ENCODE measurements around the gene INTS7. TPM values are rescaled to one million over a fixed set of nuclear protein-coding genes. Genes with fewer than 3 reads are reported as not detected.

The INTS7 gene
- polyA plus RNA-seq, 3 donors: 6.1 to 10.7 (median 7.6) TPM

GRCh38 chr1:212053993-212054392 lies 18.6 kb upstream of the INTS7 start:
- intact Hi-C loops (cut with micrococcal nuclease): no loop called here
- Histone ChIP-seq H3K36me3 (replicated peaks in 1 of 2; ENCODE audit: control insufficient read depth in 1 of 2, insufficient read depth in 2 of 2, low read length in 2 of 2) (peaks cover 9 to 56% of the 10 kb centered on the region in 2 donors), H3K9ac (ENCODE audit: insufficient read depth, low read length, poor library complexity, severe bottlenecking) (no peak overlapping the region), H3K4me2 (replicated peaks; ENCODE audit: extremely low read depth, low read length, poor library complexity, severe bottlenecking) (no peak overlapping the region), H3K79me2 (ENCODE audit: insufficient read depth, low read length) (no peaks in the 10 kb centered on the region), H3K4me1 (ENCODE audit: control insufficient read depth in 1 of 2, insufficient read depth in 2 of 2, low read length in 2 of 2) (no peaks in the 10 kb centered on the region), H3K4me3 (replicated peaks in 1 of 3; ENCODE audit: low read depth in 2 of 3, low read length in 3 of 3) (no peak overlapping the region), H2AFZ (ENCODE audit: insufficient read depth, low read depth, low read length, poor library complexity, severe bottlenecking) (no peak overlapping the region), H4K20me1 (ENCODE audit: insufficient read depth, low read length) (no peaks in the 10 kb centered on the region), H3K27ac (ENCODE audit: low read depth in 1 of 2, low read length in 2 of 2) (no peak overlapping the region), H3K27me3 (ENCODE audit: control insufficient read depth in 2 of 2, insufficient read depth in 2 of 2, low read length in 2 of 2) (no peaks in the 10 kb centered on the region), H3K9me3 (replicated peaks in 1 of 2; ENCODE audit: control insufficient read depth in 1 of 2, insufficient read depth in 1 of 2, low read length in 2 of 2) (peaks cover 0 to 4% of the 10 kb centered on the region in 2 donors)
- no peak for DNase-seq
- no peaks in the 10 kb centered on the region for H3K27me3 Mint-ChIP-seq (ENCODE audit: low read depth in 3 of 3)
- no peak overlapping the region for H3K4me3 Mint-ChIP-seq
- peaks cover 0 to 8% (median 3%) of the 10 kb centered on the region in 7 donors for H3K9me3 Mint-ChIP-seq
- WGBS (ENCODE audit: insufficient coverage): 88% methylated on average over 1 of the region's 1 CpG
- H3K4me1 Mint-ChIP-seq: no peaks in the 10 kb centered on the region
- peaks cover 40 to 72% of the 10 kb centered on the region in 2 donors for H3K36me3 Mint-ChIP-seq
- peak overlapping the region in 2 of 7 donors; percentile 50 to 70 for H3K27ac Mint-ChIP-seq
- TF ChIP-seq, protein P1, sequence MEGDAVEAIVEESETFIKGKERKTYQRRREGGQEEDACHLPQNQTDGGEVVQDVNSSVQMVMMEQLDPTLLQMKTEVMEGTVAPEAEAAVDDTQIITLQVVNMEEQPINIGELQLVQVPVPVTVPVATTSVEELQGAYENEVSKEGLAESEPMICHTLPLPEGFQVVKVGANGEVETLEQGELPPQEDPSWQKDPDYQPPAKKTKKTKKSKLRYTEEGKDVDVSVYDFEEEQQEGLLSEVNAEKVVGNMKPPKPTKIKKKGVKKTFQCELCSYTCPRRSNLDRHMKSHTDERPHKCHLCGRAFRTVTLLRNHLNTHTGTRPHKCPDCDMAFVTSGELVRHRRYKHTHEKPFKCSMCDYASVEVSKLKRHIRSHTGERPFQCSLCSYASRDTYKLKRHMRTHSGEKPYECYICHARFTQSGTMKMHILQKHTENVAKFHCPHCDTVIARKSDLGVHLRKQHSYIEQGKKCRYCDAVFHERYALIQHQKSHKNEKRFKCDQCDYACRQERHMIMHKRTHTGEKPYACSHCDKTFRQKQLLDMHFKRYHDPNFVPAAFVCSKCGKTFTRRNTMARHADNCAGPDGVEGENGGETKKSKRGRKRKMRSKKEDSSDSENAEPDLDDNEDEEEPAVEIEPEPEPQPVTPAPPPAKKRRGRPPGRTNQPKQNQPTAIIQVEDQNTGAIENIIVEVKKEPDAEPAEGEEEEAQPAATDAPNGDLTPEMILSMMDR (IDR thresholded peaks at IDR 0.05): no peak

DNA sequence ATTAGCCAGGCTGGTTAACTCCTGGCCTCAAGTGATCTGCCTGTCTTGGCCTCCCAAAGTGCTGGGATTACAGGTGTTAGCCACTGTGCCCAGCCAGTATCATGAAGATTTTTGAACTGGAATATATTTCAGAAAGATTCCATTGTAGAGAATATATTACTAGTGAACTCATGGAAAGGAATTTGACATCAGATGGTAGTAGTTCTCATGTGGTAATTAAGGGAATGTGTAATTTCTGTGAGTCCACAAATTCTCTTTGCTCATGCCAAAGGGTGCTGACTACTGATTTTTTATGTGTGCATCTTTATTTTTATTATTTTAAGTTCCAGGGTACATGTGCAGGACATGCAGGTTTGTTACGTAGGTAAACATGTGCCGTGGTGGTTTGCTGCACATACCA lies 10.6 kb upstream of the INTS7 start:
- Histone ChIP-seq H4K20me1 (ENCODE audit: insufficient read depth, low read length) (no peaks in the 10 kb centered on the region), H3K4me1 (ENCODE audit: control insufficient read depth in 1 of 2, insufficient read depth in 2 of 2, low read length in 2 of 2) (peaks cover 0 to 1% of the 10 kb centered on the region in 2 donors), H3K4me3 (replicated peaks in 1 of 3; ENCODE audit: low read depth in 2 of 3, low read length in 3 of 3) (no peak overlapping the region), H3K9me3 (replicated peaks in 1 of 2; ENCODE audit: control insufficient read depth in 1 of 2, insufficient read depth in 1 of 2, low read length in 2 of 2) (no peaks in the 10 kb centered on the region), H2AFZ (ENCODE audit: insufficient read depth, low read depth, low read length, poor library complexity, severe bottlenecking) (no peak overlapping the region), H3K9ac (ENCODE audit: insufficient read depth, low read length, poor library complexity, severe bottlenecking) (no peak overlapping the region), H3K27me3 (ENCODE audit: control insufficient read depth in 2 of 2, insufficient read depth in 2 of 2, low read length in 2 of 2) (no peaks in the 10 kb centered on the region), H3K36me3 (replicated peaks in 1 of 2; ENCODE audit: control insufficient read depth in 1 of 2, insufficient read depth in 2 of 2, low read length in 2 of 2) (peaks cover 7 to 54% of the 10 kb centered on the region in 2 donors), H3K4me2 (replicated peaks; ENCODE audit: extremely low read depth, low read length, poor library complexity, severe bottlenecking) (no peak overlapping the region), H3K79me2 (ENCODE audit: insufficient read depth, low read length) (peaks cover 40% of the 10 kb centered on the region), H3K27ac (ENCODE audit: low read depth in 1 of 2, low read length in 2 of 2) (no peak overlapping the region)
- peak overlapping the region in 1 of 7 donors; percentile 49 for H3K27ac Mint-ChIP-seq
- DNase-seq: no peak
- TF ChIP-seq, protein P1 (IDR thresholded peaks at IDR 0.05): no peak
- no peak overlapping the region for H3K4me3 Mint-ChIP-seq
- H3K36me3 Mint-ChIP-seq: peaks cover 19 to 37% of the 10 kb centered on the region in 2 donors
- no peaks in the 10 kb centered on the region for H3K27me3 Mint-ChIP-seq (ENCODE audit: low read depth in 3 of 3)
- H3K9me3 Mint-ChIP-seq: no peaks in the 10 kb centered on the region
- peaks cover 4% of the 10 kb centered on the region for H3K4me1 Mint-ChIP-seq
- 100% methylated on average over 2 of the region's 2 CpGs for WGBS (ENCODE audit: insufficient coverage)
- intact Hi-C loops (cut with micrococcal nuclease): no loop called here

Measured in CD14-positive monocyte (primary cell).